Keratinocyte (primary cell): ENCODE measurements around the gene PPP1CC. TPM values are rescaled to one million over a fixed set of nuclear protein-coding genes. Genes with fewer than 3 reads are reported as not detected.

Source experiments
- DNase-seq: peaks from one replicate; pipeline ENCODE4 v3.0.0-alpha.2; 2011; ENCODE audit warnings: low read depth, missing footprints, low spot score
- FAIRE-seq: peaks from 2 replicates; lab custom pipeline; 2011; peaks lifted over from hg19 to GRCh38; lab: Jason Lieb, UNC
- H2AFZ ChIP-seq: 2 replicates; pipeline ENCODE4 v1.6.0; 2012; ENCODE audit warnings: low read length, control low read depth, inconsistent platforms; ENCODE audit not compliant: control insufficient read depth
- H3K27ac ChIP-seq: 2 replicates; pipeline ENCODE4 v1.5.1; 2011; ENCODE audit warnings: low read length; ENCODE audit not compliant: control insufficient read depth, insufficient read depth
- H3K27me3 ChIP-seq: 3 replicates; pipeline ENCODE4 v1.6.0; 2011; ENCODE audit warnings: low read length; ENCODE audit not compliant: control insufficient read depth, insufficient read depth; ENCODE audit errors: extremely low read depth
- H3K36me3 ChIP-seq, 2 experiments: 2 replicates in 1 of 2; 3 replicates in 1 of 2; pipeline ENCODE4 v1.5.1; 2011; ENCODE audit warnings: low read length in 2 of 2, mild to moderate bottlenecking in 1 of 2; ENCODE audit not compliant: control insufficient read depth in 2 of 2, insufficient read depth in 2 of 2; ENCODE audit errors: extremely low read depth in 1 of 2
- H3K4me1 ChIP-seq: 3 replicates; pipeline ENCODE4 v1.5.1; 2011; ENCODE audit warnings: low read length; ENCODE audit not compliant: control insufficient read depth, insufficient read depth; ENCODE audit errors: extremely low read depth
- H3K4me2 ChIP-seq: 3 replicates; pipeline ENCODE4 v1.6.0; 2011; ENCODE audit warnings: low read depth, low read length; ENCODE audit not compliant: control insufficient read depth, insufficient read depth; ENCODE audit errors: extremely low read depth
- H3K4me3 ChIP-seq, 3 experiments: fragments of 200-600 bp in 1 of 3; sonication (generic) in 1 of 3; 2 replicates in 2 of 3; 3 replicates in 1 of 3; pipeline ENCODE4 v1.5.1; 2011 to 2016; ENCODE audit warnings: low read length in 3 of 3, mild to moderate bottlenecking in 3 of 3, control low read depth in 2 of 3, inconsistent platforms in 1 of 3, low read depth in 1 of 3, mixed read lengths in 1 of 3, mixed run types in 1 of 3, moderate library complexity in 1 of 3; ENCODE audit not compliant: control insufficient read depth in 2 of 3, insufficient read depth in 2 of 3; ENCODE audit errors: extremely low read depth in 1 of 3
- H3K79me2 ChIP-seq: 2 replicates; pipeline ENCODE4 v1.6.0; 2012; ENCODE audit warnings: low read length; ENCODE audit not compliant: control insufficient read depth, insufficient read depth
- H3K9ac ChIP-seq: 3 replicates; pipeline ENCODE4 v1.6.0; 2011; ENCODE audit warnings: low read length; ENCODE audit not compliant: control insufficient read depth, insufficient read depth; ENCODE audit errors: extremely low read depth
- H3K9me1 ChIP-seq: 3 replicates; pipeline ENCODE4 v1.6.0; 2011; ENCODE audit warnings: low read length; ENCODE audit not compliant: control insufficient read depth, insufficient read depth; ENCODE audit errors: extremely low read depth
- H3K9me3 ChIP-seq: 2 replicates; pipeline ENCODE4 v1.5.1; 2012; ENCODE audit warnings: low read depth, low read length; ENCODE audit not compliant: control insufficient read depth
- H4K20me1 ChIP-seq: 3 replicates; pipeline ENCODE4 v1.6.0; 2011; ENCODE audit warnings: low read length; ENCODE audit not compliant: control insufficient read depth, insufficient read depth; ENCODE audit errors: extremely low read depth
- CTCF ChIP-seq, 3 experiments: IDR thresholded peaks in 1 of 3; conservative IDR thresholded peaks in 1 of 3; optimal IDR thresholded peaks in 1 of 3; 2 replicates in 2 of 3; 3 replicates in 1 of 3; pipeline versions ENCODE3 to v1.5.1; 2011; ENCODE audit warnings: low read length in 3 of 3, mild to moderate bottlenecking in 3 of 3, moderate library complexity in 2 of 3, control low read depth in 1 of 3, inconsistent platforms in 1 of 3; ENCODE audit not compliant: insufficient read depth in 2 of 3; ENCODE audit errors: extremely low read depth in 1 of 3
- EZH2 ChIP-seq: IDR thresholded peaks from one replicate; pipeline ENCODE4 v1.6.1; 2012; ENCODE audit warnings: inconsistent platforms, mild to moderate bottlenecking, low read length, moderate library complexity
- dilution Hi-C: fragments of 300-500 bp; cut with MboI; formaldehyde crosslinking; loops from one replicate; pipeline ENCODE4 v1.7.0; 2020; ENCODE audit warnings: low sequenced_read_pairs; ENCODE audit not compliant: extremely low pct_ligation_motif_present
- polyA plus RNA-seq, 5 experiments: library from polyadenylated mRNA; depleted of rRNA in 3 of 5; stranded (reverse) in 3 of 5; stranded (forward) in 1 of 5; unstranded in 1 of 5; fragments of >200 nt; gene quantifications; 1 replicate in 1 of 5; 2 replicates in 3 of 5; 3 replicates in 1 of 5; pipeline versions ENCODE4 v1.2.1 to v1.2.3, GENCODE V29; 2011 to 2012; ENCODE audit warnings: missing spikeins in 2 of 5, low read depth in 1 of 5, low replicate concordance in 1 of 5

PPP1CC gene
- polyA plus RNA-seq, 1 donor (not counting 4 experiments of a cell fraction or from before 2014, with no cell fraction given): 158 TPM

- Histone ChIP-seq H3K27me3 (peaks cover under 1% of the 10 kb centered on the region), H3K9me3 (no peaks in the 10 kb centered on the region), H3K9ac (no peak overlapping the region), H3K79me2 (no peaks in the 10 kb centered on the region), H4K20me1 (no peaks in the 10 kb centered on the region), H3K36me3 (no peaks in the 10 kb centered on the region), H2AFZ (no peak overlapping the region), H3K4me1 (peaks cover 4% of the 10 kb centered on the region), H3K27ac (no peak overlapping the region), H3K4me2 (no peak overlapping the region), H3K4me3 (no peak overlapping the region), H3K9me1 (no peaks in the 10 kb centered on the region)
- FAIRE-seq (no peak), DNase-seq (no peak)
- no peak for TF ChIP-seq EZH2
- no peak for TF ChIP-seq CTCF (optimal IDR thresholded peaks at IDR 0.05 in 1 of 3, IDR thresholded peaks at IDR 0.05 in 1 of 3, conservative IDR thresholded peaks at IDR 0.05 in 1 of 3; ENCODE audit: extremely low read depth in 1 of 3, insufficient read depth in 2 of 3, low read length in 3 of 3)
- dilution Hi-C loops: no loop called here
These were observed 49.0 kb downstream of the PPP1CC start for GRCh38 chr12:110693731-110694130.

- H3K79me2 ChIP-seq: no peaks in the 10 kb centered on the region
- no peak for FAIRE-seq
- no peaks in the 10 kb centered on the region for H3K9me3 ChIP-seq
- H3K9me1 ChIP-seq: no peaks in the 10 kb centered on the region
- no peaks in the 10 kb centered on the region for H3K36me3 ChIP-seq
- H3K27me3 ChIP-seq: peaks cover 14% of the 10 kb centered on the region
- TF ChIP-seq EZH2: no peak
- TF ChIP-seq CTCF (optimal IDR thresholded peaks at IDR 0.05 in 1 of 3, IDR thresholded peaks at IDR 0.05 in 1 of 3, conservative IDR thresholded peaks at IDR 0.05 in 1 of 3; ENCODE audit: extremely low read depth in 1 of 3, insufficient read depth in 2 of 3, low read length in 3 of 3): no peak
- dilution Hi-C loops: no loop called here
- H4K20me1 ChIP-seq: no peaks in the 10 kb centered on the region
- peaks cover 4% of the 10 kb centered on the region for H3K4me1 ChIP-seq
- peak overlapping the region; percentile 70 for H2AFZ ChIP-seq
- no peak overlapping the region for H3K9ac ChIP-seq
- no peak overlapping the region for H3K4me3 ChIP-seq
- no peak overlapping the region for H3K4me2 ChIP-seq
- DNase-seq: no peak
- H3K27ac ChIP-seq: no peak overlapping the region
These were observed 52.6 kb downstream of the PPP1CC start for GRCh38 chr12:110690127-110690430.
